ENCODE measurements around the gene RUSC1. TPM values are rescaled to one million over a fixed set of nuclear protein-coding genes. Genes with fewer than 3 reads are reported as not detected.

Gene RUSC1
- total RNA-seq, 4 donors from 2014 or later = 11.5 to 21.1 (median 12.5) TPM

GRCh38 chr1:155318082-155318481 lies 2.6 kb upstream of the RUSC1 start:
- DNase-seq (ENCODE audit: low spot score) (no peak), ATAC-seq (ENCODE audit: low FRiP score) (no peak)
- no peak for TF ChIP-seq CTCF (IDR thresholded peaks at IDR 0.05)

DNA sequence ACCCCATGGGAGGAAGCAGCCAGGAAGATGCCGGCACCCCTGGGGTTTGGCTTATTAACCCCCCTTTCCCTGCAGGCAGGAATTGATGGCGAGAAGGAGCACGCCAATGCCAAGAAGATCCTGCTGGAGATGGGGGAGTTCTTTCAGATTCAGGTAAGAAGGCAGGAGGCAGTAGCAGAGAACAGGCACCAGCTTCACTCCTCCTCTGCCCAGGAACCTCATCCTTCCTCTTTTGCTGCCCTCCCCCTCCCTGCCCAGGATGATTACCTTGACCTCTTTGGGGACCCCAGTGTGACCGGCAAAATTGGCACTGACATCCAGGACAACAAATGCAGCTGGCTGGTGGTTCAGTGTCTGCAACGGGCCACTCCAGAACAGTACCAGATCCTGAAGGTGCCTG lies 1.2 kb upstream of the RUSC1 start:
- DNase-seq (ENCODE audit: low spot score) = no peak

DNA sequence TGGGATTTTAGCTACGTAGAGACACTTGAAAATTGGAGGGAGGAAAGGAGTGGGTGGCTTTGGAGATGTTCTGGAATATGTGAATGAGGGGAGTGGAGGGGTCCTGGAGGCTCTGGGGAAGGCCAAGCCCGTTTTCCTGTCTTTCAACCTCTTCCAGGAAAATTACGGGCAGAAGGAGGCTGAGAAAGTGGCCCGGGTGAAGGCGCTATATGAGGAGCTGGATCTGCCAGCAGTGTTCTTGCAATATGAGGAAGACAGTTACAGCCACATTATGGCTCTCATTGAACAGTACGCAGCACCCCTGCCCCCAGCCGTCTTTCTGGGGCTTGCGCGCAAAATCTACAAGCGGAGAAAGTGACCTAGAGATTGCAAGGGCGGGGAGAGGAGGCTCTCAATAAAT lies 442 bp upstream of the RUSC1 start:
- DNase-seq (ENCODE audit: low spot score) (no peak), ATAC-seq (ENCODE audit: low FRiP score) (no peak)
- TF ChIP-seq CTCF (IDR thresholded peaks at IDR 0.05) = no peak

More for the DNA sequence above, 1.2 kb upstream of the RUSC1 start:
- ATAC-seq (ENCODE audit: low FRiP score) = no peak
- TF ChIP-seq CTCF (IDR thresholded peaks at IDR 0.05) = no peak

- ATAC-seq (ENCODE audit: low FRiP score) (no peak), DNase-seq (ENCODE audit: low spot score) (no peak)
- no peak for TF ChIP-seq CTCF (IDR thresholded peaks at IDR 0.05)
Measured at GRCh38 chr1:155321639-155322503, 1.2 kb downstream of the RUSC1 start.

DNA sequence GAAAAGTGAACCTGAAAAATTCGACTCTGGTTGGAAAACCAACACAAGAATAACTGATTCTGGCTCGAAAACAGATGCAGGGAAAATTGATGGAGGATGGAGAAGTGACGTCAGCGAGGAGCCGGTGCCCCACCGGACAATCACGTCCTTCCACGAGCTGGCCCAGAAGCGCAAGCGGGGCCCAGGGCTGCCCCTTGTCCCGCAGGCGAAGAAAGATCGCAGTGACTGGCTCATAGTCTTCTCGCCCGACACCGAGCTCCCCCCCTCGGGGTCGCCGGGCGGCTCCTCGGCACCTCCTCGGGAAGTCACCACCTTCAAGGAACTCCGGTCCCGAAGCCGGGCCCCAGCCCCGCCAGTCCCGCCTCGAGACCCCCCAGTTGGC lies 1.9 kb downstream of the RUSC1 start:
- TF ChIP-seq CTCF (IDR thresholded peaks at IDR 0.05) = no peak
- ATAC-seq (ENCODE audit: low FRiP score) (no peak), DNase-seq (ENCODE audit: low spot score) (no peak)

DNA sequence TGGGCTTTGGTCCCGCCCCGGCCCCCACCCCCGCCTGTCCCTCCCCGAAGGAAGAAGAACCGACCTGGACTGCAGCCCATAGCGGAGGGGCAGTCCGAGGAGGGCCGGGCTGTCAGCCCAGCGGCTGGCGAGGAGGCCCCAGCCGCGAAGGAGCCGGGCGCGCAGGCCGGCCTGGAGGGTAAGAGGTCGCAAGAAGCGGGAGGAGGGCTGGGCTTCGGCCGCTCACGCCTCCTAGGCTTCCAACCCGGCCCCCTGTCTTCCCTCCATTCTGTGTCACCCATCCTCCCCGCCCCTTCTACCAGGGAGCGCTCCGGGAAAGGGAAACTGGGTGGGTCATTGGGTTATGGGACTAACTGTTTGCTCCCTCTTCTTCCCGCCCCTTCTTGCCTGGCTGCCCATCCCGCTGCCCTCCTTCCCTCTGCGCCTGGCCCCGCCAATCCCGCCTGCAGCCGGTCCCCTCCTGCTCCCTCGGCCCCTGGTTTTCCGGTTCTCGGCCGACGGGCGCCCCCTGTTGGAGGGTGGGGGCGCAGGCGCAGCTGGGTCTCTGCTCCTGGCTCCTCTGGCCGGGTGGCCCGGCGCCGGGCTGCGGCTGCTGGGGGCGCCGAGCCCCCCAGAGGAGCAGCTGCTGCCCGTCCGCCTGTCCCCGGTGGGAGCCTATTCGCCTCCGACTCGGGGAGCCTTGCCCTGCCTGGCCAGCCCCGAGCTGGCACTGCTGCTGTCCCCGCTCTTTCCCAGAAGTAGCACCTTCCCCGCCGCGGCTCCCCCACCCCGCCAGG lies 2.4 kb downstream of the RUSC1 start:
- peak; percentile 76 for DNase-seq (ENCODE audit: low spot score)
- peak; percentile 72 for ATAC-seq (ENCODE audit: low FRiP score)
- TF ChIP-seq CTCF (IDR thresholded peaks at IDR 0.05) = peak in 2 of 3 donors; percentile 86 to 93

All from omental fat pad (tissue), 4 donors.